ENCODE data around the gene RNF130. TPM values are rescaled to one million over a fixed set of nuclear protein-coding genes. Genes with fewer than 3 reads are reported as not detected.

RNF130 gene
- total RNA-seq, 1 experiment from 2014 or later: 58.5 TPM

DNA sequence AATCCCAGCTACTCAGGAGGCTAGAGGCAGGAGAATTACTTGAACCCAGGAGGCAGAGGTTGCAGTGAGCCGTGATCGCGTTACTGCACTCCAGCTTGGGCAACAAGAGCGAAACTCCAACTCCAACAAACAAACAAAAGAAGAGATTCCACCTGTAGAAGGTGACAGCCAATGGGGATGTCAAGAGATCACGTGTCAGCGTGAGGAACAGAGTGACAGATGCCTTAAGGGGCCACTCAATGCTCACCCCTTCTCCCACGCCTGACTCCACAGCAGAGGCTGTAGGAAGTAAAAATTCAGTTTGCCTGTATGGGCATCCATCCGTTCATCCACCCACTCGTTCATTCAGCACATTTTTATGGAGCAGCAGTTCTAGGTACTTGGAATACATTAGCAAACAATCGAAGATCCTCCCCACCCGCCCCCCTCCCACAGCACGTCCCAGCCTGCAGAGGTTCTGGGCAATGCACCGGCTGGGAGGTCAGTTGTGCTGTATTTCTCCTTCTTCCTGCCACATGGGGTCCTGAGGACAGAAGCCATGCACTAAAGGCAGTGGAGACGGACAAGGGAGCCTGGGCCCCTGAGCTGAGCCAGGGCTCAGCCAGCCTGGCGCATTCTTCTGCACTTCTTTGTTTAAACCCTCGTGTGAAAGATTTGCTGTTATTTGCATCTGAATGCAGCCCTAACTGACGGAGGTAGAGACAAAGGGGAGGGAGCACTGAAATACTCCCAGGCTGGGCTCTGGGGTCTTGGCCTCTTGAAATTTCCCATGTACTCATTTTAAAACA lies 11.3 kb upstream of the RNF130 start (continued):
- TF ChIP-seq ZNF671 (CRISPR knock-in tag; IDR thresholded peaks at IDR 0.05): no peak
- TF ChIP-seq OVOL2 (CRISPR knock-in tag; IDR thresholded peaks at IDR 0.05; ENCODE audit: borderline replicate concordance): no peak
- TF ChIP-seq ETV6 (CRISPR knock-in tag; IDR thresholded peaks at IDR 0.05): peak; percentile 65; the same call in 1 of the 2 replicates
- TF ChIP-seq MAX (CRISPR knock-in tag; IDR thresholded peaks at IDR 0.05): peak; percentile 59
- TF ChIP-seq ZNF416 (CRISPR knock-in tag; IDR thresholded peaks at IDR 0.05): no peak
- TF ChIP-seq SOX15 (CRISPR knock-in tag; IDR thresholded peaks at IDR 0.05): no peak
- TF ChIP-seq NR2C2 (CRISPR knock-in tag; IDR thresholded peaks at IDR 0.05): no peak
- 0 out of 2 replicates have a peak, but pooled peaks have one; percentile 14 for TF ChIP-seq SP1 (CRISPR knock-in tag; conservative IDR thresholded peaks at IDR 0.05)
- 0 out of 2 replicates have a peak, but pooled peaks have one; percentile 21 for TF ChIP-seq SMAD3 (CRISPR knock-in tag; IDR thresholded peaks at IDR 0.05; ENCODE audit: borderline replicate concordance)
- TF ChIP-seq JUN (CRISPR knock-in tag; IDR thresholded peaks at IDR 0.05): no peak
- TF ChIP-seq RORB (CRISPR knock-in tag; IDR thresholded peaks at IDR 0.05): no peak
- TF ChIP-seq RELA (CRISPR knock-in tag; IDR thresholded peaks at IDR 0.05; ENCODE audit: borderline replicate concordance): no peak
- no peak for TF ChIP-seq ZNF138 (CRISPR knock-in tag; conservative IDR thresholded peaks at IDR 0.05)
- TF ChIP-seq ARID4B (CRISPR knock-in tag; IDR thresholded peaks at IDR 0.05; ENCODE audit: borderline replicate concordance): 0 out of 2 replicates have a peak, but pooled peaks have one; percentile 26

GRCh38 chr5:180081481-180081880 lies 9.9 kb upstream of the RNF130 start:
- TF ChIP-seq RELA (CRISPR knock-in tag; IDR thresholded peaks at IDR 0.05; ENCODE audit: borderline replicate concordance): no peak
- no peak for TF ChIP-seq RORB (CRISPR knock-in tag; IDR thresholded peaks at IDR 0.05)
- TF ChIP-seq PRRX2 (CRISPR knock-in tag; IDR thresholded peaks at IDR 0.05): no peak
- no peak for TF ChIP-seq ZNF396 (CRISPR knock-in tag; IDR thresholded peaks at IDR 0.05; ENCODE audit: borderline replicate concordance)
- TF ChIP-seq MYBL2 (CRISPR knock-in tag; IDR thresholded peaks at IDR 0.05): no peak
- no peak for TF ChIP-seq USF2 (CRISPR knock-in tag; IDR thresholded peaks at IDR 0.05)
- TF ChIP-seq CDX4 (CRISPR knock-in tag; IDR thresholded peaks at IDR 0.05; ENCODE audit: borderline replicate concordance): no peak
- TF ChIP-seq ZNF263 (CRISPR knock-in tag; IDR thresholded peaks at IDR 0.05; ENCODE audit: low read depth): no peak
- TF ChIP-seq, protein P1, sequence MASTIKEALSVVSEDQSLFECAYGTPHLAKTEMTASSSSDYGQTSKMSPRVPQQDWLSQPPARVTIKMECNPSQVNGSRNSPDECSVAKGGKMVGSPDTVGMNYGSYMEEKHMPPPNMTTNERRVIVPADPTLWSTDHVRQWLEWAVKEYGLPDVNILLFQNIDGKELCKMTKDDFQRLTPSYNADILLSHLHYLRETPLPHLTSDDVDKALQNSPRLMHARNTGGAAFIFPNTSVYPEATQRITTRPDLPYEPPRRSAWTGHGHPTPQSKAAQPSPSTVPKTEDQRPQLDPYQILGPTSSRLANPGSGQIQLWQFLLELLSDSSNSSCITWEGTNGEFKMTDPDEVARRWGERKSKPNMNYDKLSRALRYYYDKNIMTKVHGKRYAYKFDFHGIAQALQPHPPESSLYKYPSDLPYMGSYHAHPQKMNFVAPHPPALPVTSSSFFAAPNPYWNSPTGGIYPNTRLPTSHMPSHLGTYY (CRISPR knock-in tag; IDR thresholded peaks at IDR 0.05): no peak
- TF ChIP-seq NFATC4 (CRISPR knock-in tag; IDR thresholded peaks at IDR 0.05): no peak
- no peak for TF ChIP-seq ZNF423 (CRISPR knock-in tag; IDR thresholded peaks at IDR 0.05)
- no peak for TF ChIP-seq JAZF1 (CRISPR knock-in tag; IDR thresholded peaks at IDR 0.05)
- no peak for TF ChIP-seq ZNF121 (CRISPR knock-in tag; IDR thresholded peaks at IDR 0.05)
- TF ChIP-seq, protein P2, sequence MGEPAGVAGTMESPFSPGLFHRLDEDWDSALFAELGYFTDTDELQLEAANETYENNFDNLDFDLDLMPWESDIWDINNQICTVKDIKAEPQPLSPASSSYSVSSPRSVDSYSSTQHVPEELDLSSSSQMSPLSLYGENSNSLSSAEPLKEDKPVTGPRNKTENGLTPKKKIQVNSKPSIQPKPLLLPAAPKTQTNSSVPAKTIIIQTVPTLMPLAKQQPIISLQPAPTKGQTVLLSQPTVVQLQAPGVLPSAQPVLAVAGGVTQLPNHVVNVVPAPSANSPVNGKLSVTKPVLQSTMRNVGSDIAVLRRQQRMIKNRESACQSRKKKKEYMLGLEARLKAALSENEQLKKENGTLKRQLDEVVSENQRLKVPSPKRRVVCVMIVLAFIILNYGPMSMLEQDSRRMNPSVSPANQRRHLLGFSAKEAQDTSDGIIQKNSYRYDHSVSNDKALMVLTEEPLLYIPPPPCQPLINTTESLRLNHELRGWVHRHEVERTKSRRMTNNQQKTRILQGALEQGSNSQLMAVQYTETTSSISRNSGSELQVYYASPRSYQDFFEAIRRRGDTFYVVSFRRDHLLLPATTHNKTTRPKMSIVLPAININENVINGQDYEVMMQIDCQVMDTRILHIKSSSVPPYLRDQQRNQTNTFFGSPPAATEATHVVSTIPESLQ (CRISPR knock-in tag; IDR thresholded peaks at IDR 0.05): no peak
- TF ChIP-seq TEAD4 (CRISPR knock-in tag; IDR thresholded peaks at IDR 0.05): no peak
- ATAC-seq (no peak), DNase-seq (ENCODE audit: low spot score) (no peak)
- Mint-ChIP-seq H3K27ac (peak overlapping the region; percentile 65; the same call in 1 of the 2 replicates), H3K4me3 (no peak overlapping the region), H3K27me3 (ENCODE audit: low read depth) (peaks cover 15% of the 10 kb centered on the region), H3K9me3 (peaks cover 25% of the 10 kb centered on the region), H3K36me3 (peaks cover 16% of the 10 kb centered on the region), H3K4me1 (peaks cover 51% of the 10 kb centered on the region)
- CTCF ChIA-PET: interaction anchor here (1.0 to 2.0 kb wide), 2 partner anchors 9 to 280 kb away, joined by 5 to 8 read pairs; no protein-coding TSS in a partner anchor
- POLR2A ChIA-PET: no interaction called here
